Right cardiac atrium (tissue), 5 donors: ENCODE measurements around the gene PHLPP1. TPM values are rescaled to one million over a fixed set of nuclear protein-coding genes. Genes with fewer than 3 reads are reported as not detected.

Source experiments
- ATAC-seq, 2 donors: fragments of 200-7000 bp; cut with Tn5 transposase; one replicate each; pipeline versions ENCODE4 v1.8.0 to v1.9.1; 2020; ENCODE audit warnings: moderate library complexity in 2 of 2, mild to moderate bottlenecking in 1 of 2
- DNase-seq, 3 donors: peaks; one replicate each; pipeline ENCODE4 v3.0.0-alpha.2; 2020
- H3K27ac ChIP-seq: one replicate; pipeline ENCODE4 v1.5.1; 2013; ENCODE audit warnings: mild to moderate bottlenecking, low read length, control low read depth, moderate library complexity
- H3K27me3 ChIP-seq: one replicate; pipeline ENCODE4 v1.6.1; 2013; ENCODE audit not compliant: control insufficient read depth, insufficient read depth
- H3K4me1 ChIP-seq: one replicate; pipeline ENCODE4 v1.6.1; 2013; ENCODE audit warnings: low read length; ENCODE audit not compliant: control insufficient read depth, insufficient read depth
- H3K4me3 ChIP-seq: one replicate; pipeline ENCODE4 v1.5.1; 2013; ENCODE audit warnings: low read length, control low read depth
- H3K9me3 ChIP-seq: one replicate; pipeline ENCODE4 v1.6.1; 2013; ENCODE audit warnings: low read length; ENCODE audit not compliant: control insufficient read depth
- WGBS: extraction: QIAGEN DNeasy Blood & Tissue Kit; methylation state at CpG from one replicate; pipeline ENCODE4 v1.1.7; 2013; 5-methylcytosine and 5-hydroxymethylcytosine counted together
- intact Hi-C, 4 donors: fragments of 100-400 bp; cut with DNase I; formaldehyde crosslinking; loops; one replicate each; pipeline versions ENCODE4 v1.11.0 to v1.14.0; 2022 to 2023
- polyA plus RNA-seq: library from polyadenylated mRNA; stranded (reverse); fragments of 200-250 nt; gene quantifications from one replicate; pipeline ENCODE4 v1.2.3, GENCODE V29; 2013
- total RNA-seq, 4 donors: library from RNA; stranded (reverse); fragmentation: NEBNext Ultra II Directional; extraction: Animal tissue kit (Norgen Biotek cat#: 25700); gene quantifications; one replicate each; pipeline ENCODE4 v1.2.1, GENCODE V29; 2021
- donor health status: healthy with polysubstance abuse.
- donor health status: DM: no; HTN: yes; CAD: no.
- donor health status: DM: no; HTN: no; CAD: no.
- donor health status: DM: no; HTN: yes; CAD: no; lungs with severe emphysema.
- donor health status: DM: yes; HTN: yes; CAD: no.

PHLPP1 gene
- total and polyA plus RNA-seq, 5 donors: 1.7 to 6.4 (median 4.9) TPM

DNA sequence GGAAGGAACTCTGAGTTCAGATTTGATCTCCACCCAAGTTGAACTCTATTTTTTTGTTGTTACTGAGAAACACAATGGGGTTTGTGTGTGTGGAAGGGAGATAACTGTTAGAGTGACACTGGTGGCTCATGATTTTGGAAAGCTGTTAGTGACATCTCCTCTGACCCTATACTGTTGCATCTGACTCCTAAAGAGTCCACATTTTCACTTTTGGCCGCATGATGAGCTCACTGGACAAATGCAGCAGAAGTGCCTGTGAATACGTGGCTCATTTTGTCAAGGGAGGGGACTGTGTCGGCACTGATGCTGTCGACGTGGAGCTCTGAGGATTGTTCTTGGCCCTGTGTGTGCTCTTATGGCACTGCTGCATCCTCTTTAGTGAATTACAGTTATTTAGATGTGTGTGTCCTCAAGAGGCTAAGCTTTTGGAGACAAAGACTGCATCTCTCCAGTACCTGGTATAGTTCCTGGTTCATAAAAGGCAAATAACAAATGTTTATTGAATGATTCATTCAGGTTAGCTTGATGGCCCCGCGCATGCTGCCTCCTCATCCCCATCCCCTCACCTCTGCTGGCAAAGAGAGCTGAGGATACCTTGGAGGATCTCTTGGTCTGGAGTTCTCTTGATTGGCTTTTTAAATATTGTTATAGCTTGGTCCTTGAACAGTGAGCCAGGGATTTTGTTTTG, 135.4 kb downstream of the PHLPP1 start:
- peak; percentile 60 to 85 for ATAC-seq
- DNase-seq: no peak
- peak overlapping the region; percentile 71 for H3K27ac ChIP-seq
- H3K4me3 ChIP-seq: no peak overlapping the region
- 44% methylated on average over 7 of the region's 7 CpGs for WGBS
- no peaks in the 10 kb centered on the region for H3K27me3 ChIP-seq
- H3K9me3 ChIP-seq: no peaks in the 10 kb centered on the region
- intact Hi-C loops: no loop called here
- H3K4me1 ChIP-seq: no peaks in the 10 kb centered on the region

DNA sequence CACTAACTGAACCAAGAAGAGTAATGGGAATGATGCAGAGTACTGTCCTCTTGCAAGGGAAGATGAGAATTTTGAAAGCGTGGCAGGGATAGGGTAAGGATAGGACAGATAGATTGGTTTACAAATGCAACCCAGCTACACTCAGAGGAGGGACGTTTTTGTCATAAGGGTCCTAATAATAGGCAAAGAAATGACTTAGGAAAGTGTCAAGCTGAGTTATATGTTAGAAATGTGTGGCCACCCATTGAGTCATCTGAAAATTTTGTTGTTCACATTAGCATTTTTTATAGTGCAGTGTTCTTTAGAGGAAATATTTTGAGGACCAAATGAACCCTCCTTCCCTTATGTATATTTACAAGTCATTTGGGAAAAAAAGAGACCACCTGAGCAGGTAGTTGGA, 137.5 kb downstream of the PHLPP1 start:
- DNase-seq: no peak
- ATAC-seq: no peak
- H3K9me3 ChIP-seq: no peaks in the 10 kb centered on the region
- H3K27me3 ChIP-seq: no peaks in the 10 kb centered on the region
- intact Hi-C loops: no loop called here
- WGBS: 79% methylated on average over 2 of the region's 2 CpGs
- no peak overlapping the region for H3K4me3 ChIP-seq
- H3K27ac ChIP-seq: no peak overlapping the region
- peaks cover 2% of the 10 kb centered on the region for H3K4me1 ChIP-seq

DNA sequence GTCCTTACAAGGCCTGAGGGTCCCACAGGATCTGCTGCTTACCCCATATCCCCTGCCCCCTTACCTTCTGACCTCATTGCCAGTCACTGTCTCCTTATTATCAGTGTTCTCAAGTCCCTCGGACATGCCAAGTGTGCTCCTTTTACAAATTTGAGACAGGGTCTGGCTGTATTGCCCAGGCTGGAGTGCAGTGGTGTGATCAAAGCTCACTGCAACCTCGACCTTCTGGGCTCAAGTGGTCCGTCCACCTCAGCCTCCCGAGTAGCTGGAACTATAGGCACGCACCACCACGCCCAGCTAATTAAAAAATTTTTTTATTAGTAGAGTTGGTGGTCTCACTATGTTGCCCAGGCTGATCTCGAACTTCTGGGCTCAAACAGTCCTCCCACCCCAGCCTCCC, 141.0 kb downstream of the PHLPP1 start:
- intact Hi-C loops: no loop called here
- DNase-seq (no peak), ATAC-seq (no peak)
- H3K4me1 ChIP-seq: peaks cover 2% of the 10 kb centered on the region
- no peaks in the 10 kb centered on the region for H3K27me3 ChIP-seq
- H3K4me3 ChIP-seq: no peak overlapping the region
- no peaks in the 10 kb centered on the region for H3K9me3 ChIP-seq
- 97% methylated on average over 7 of the region's 7 CpGs for WGBS
- no peak overlapping the region for H3K27ac ChIP-seq

DNA sequence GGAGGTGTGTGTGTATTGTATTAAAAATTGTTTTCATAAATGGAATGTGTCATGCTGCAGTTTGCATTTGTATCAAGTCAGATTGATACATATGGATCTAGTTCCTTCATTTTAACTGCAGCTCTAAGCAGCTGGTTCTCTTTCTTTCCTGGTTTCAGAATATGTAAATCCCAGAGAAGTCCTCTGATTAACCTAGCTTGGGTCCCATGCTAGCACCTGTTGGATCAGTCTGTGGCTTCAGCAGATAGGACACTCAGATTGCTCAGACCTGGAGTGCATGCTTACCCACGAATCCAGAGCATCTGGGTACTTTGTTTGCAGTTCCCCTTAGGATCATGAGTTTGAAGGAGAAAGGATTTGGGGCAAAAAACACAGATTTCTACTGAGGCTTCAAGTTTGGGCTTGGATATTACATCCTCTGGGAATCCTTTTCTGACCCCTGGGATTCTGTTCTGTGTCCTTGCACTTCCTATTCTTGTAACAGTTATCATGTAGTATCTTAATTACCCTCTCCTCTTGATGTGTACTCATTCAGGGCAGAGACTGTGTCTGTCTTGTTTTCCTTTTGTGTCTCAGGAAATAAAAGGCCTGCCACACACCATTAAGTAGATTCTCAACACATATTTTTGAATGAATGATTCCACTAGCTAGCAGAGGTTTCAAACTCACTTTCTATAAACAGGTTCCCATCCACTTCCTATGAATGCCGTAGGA, 142.1 kb downstream of the PHLPP1 start:
- 67% methylated on average over 2 of the region's 2 CpGs for WGBS
- H3K27ac ChIP-seq: no peak overlapping the region
- H3K27me3 ChIP-seq: no peaks in the 10 kb centered on the region
- ATAC-seq (no peak), DNase-seq (no peak)
- intact Hi-C loops: no loop called here
- no peak overlapping the region for H3K4me3 ChIP-seq
- H3K9me3 ChIP-seq: no peaks in the 10 kb centered on the region
- H3K4me1 ChIP-seq: peaks cover 2% of the 10 kb centered on the region

DNA sequence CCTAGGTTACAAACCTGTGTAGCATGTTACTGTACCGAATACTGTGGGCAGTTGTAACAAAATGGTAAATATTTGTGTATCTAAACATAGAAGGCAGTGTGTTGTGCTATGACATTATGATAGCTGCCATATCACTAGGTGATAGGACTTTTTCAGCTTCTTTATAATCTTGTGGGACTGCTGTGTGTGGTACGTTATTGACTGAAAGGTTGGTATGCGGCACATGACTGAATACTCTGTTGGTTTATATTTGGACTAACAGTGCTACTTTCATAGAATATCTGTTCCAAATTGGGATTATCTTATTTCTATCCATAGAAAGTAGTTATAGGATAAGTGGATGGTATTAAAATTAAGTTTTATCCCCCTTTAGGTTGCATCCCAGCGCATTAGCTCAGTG, 144.7 kb downstream of the PHLPP1 start:
- intact Hi-C loops: no loop called here
- Histone ChIP-seq H3K27me3 (no peaks in the 10 kb centered on the region), H3K27ac (no peak overlapping the region), H3K4me3 (no peak overlapping the region), H3K4me1 (peaks cover 3% of the 10 kb centered on the region), H3K9me3 (no peaks in the 10 kb centered on the region)
- WGBS: 75% methylated on average over 4 of the region's 4 CpGs
- DNase-seq (no peak), ATAC-seq (no peak)

DNA sequence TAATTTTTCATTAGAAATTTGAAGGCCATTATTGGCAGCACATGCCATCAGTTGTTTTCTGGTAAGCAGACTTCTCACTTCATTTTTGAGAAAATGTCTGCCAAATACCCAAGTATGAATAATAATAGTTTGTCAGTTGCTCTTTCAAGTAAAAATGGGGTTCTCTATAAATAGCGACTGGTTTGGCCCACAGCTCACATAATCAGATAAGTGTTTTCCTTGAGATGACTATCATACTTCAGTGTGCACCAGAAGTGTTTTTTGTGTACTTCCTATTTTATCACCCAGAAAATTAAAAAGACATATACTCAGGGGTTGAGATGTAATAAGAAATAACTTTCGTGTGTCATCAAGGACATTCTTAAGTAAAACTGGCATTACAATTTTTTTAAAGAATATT, 147.1 kb downstream of the PHLPP1 start:
- 69% methylated on average over 2 of the region's 2 CpGs for WGBS
- no peaks in the 10 kb centered on the region for H3K9me3 ChIP-seq
- ATAC-seq (no peak), DNase-seq (no peak)
- H3K4me3 ChIP-seq: no peak overlapping the region
- H3K27me3 ChIP-seq: no peaks in the 10 kb centered on the region
- intact Hi-C loops: no loop called here
- H3K27ac ChIP-seq: no peak overlapping the region
- H3K4me1 ChIP-seq: peaks cover 1% of the 10 kb centered on the region

DNA sequence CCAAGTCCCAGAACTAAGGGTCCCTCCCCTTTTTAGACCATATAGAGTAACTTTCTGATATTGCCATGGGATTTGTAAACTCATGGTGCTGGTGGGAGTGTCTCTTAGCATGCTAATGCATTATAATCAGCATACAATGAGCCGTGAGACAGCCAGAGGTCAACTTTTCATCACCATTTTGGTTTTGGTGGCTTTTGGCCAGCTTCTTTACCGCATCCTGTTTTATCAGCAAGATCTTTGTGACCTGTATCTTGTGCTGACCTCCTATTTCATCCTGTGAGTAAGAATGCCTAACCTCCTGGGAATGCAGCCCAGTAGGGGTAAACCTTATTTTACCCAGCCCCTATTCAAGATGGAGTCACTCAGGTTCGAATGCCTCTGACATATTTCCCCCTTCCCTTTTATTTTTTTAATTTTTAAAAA, 148.2 kb downstream of the PHLPP1 start:
- Histone ChIP-seq H3K4me1 (peaks cover 1% of the 10 kb centered on the region), H3K9me3 (no peaks in the 10 kb centered on the region), H3K27ac (no peak overlapping the region), H3K4me3 (no peak overlapping the region), H3K27me3 (no peaks in the 10 kb centered on the region)
- intact Hi-C loops: no loop called here
- WGBS: 73% methylated on average over 3 of the region's 3 CpGs
- DNase-seq (no peak), ATAC-seq (no peak)

DNA sequence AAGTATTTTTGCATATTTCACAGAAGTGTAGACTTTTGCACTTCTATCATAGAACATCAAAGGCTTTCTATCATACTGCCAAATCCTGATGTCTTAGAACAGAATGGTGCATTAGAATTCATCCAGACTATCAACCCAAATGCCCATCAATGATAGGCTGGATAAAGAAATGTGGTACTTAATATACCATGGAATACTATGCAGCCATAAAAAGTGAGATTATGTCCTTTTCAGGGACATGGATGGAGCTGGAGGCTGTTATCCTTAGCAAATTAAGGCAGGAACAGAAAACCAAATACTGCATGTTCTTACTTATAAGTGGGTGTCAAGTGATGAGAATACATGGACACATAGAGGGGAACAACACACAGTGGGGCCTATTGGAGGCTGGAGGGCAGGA, 150.2 kb downstream of the PHLPP1 start:
- no peak overlapping the region for H3K27ac ChIP-seq
- H3K27me3 ChIP-seq: no peaks in the 10 kb centered on the region
- ATAC-seq (no peak), DNase-seq (no peak)
- H3K4me1 ChIP-seq: peaks cover 1% of the 10 kb centered on the region
- H3K9me3 ChIP-seq: no peaks in the 10 kb centered on the region
- H3K4me3 ChIP-seq: no peak overlapping the region
- intact Hi-C loops: no loop called here

DNA sequence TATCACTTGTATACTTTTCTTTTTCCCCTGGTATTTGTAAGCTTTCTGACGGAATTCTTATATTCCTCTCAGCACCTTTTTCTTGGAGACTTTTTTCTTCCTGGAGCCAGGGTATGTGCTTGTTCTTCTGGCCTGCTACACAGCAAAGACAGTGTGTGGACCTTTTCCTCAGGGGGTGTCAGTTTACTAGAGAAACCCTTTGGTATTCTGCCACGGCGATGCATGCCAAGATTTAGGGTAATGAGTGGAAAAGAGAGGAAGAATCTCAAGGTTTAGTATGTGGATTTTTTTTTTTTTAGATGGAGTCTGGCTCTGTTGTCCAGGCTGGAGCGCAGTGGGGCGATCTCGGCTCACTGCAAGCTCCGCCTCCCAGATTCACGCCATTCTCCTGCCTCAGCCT, 152.2 kb downstream of the PHLPP1 start:
- H3K4me3 ChIP-seq: no peak overlapping the region
- H3K9me3 ChIP-seq: no peaks in the 10 kb centered on the region
- DNase-seq: no peak
- no peaks in the 10 kb centered on the region for H3K27me3 ChIP-seq
- no peak overlapping the region for H3K27ac ChIP-seq
- 91% methylated on average over 8 of the region's 8 CpGs for WGBS
- ATAC-seq: no peak
- H3K4me1 ChIP-seq: peaks cover 1% of the 10 kb centered on the region
- intact Hi-C loops: no loop called here

DNA sequence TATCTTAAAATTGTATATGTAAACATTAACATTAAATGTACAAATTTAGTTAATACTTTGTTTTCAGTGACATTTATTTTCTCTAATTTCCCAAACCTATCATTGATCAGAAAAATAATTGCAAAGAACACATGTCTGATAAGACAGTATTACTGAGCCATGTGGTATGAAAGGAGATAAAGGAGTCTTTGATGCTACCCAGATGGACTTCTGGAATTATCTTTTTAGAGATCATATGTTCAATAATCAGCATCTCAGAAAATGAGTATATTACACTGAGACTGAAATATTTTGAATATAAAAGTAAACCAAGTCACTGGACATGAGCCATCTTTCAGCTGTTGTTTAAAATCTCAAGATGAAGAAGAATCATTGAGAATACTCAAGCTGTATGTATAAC, 153.3 kb downstream of the PHLPP1 start:
- intact Hi-C loops: no loop called here
- ATAC-seq: no peak

DNA sequence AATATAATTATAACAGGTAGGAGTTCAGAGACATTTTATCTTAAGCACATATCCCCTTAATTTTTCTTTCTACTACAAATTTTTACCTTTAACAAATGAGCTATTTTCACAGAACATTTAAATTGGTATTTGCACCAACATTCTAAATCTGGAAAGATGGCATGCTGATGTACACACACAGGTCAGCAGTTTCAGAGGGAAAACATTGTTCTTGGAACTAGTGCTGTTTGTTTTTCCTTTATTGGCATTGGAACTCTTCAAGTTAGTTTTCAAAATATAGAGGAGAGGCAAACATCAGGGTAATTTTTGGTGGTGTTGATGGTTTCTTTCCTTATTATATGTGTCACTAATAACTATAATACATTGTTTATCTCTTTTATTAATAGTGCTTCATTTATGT, 155.3 kb downstream of the PHLPP1 start:
- intact Hi-C loops: no loop called here
- no peaks in the 10 kb centered on the region for H3K9me3 ChIP-seq
- H3K27me3 ChIP-seq: no peaks in the 10 kb centered on the region
- ATAC-seq (no peak), DNase-seq (no peak)
- H3K4me3 ChIP-seq: no peak overlapping the region
- H3K4me1 ChIP-seq: no peaks in the 10 kb centered on the region
- no peak overlapping the region for H3K27ac ChIP-seq

More for the DNA sequence above, 153.3 kb downstream of the PHLPP1 start:
- Histone ChIP-seq H3K27me3 (no peaks in the 10 kb centered on the region), H3K27ac (no peak overlapping the region), H3K4me1 (no peaks in the 10 kb centered on the region), H3K4me3 (no peak overlapping the region), H3K9me3 (no peaks in the 10 kb centered on the region)
- no peak for DNase-seq
